GM08714 (cell line): ENCODE data around the gene PGBD5.
"Not testable (repeated sequence)": the region's sequence is repeated elsewhere in the genome, so short reads cannot be mapped to it uniquely, and the experiment has no call there.

Experiments
- H3K4me3 ChIP-seq: fragments of 200-500 bp; sonication (Bioruptor generic); 2 replicates; pipeline ENCODE4 v1.5.1; 2014; ENCODE audit warnings: mild to moderate bottlenecking, low read length, inconsistent platforms
- ZNF274 ChIP-seq: IDR thresholded peaks from 2 replicates; pipeline ENCODE4 v1.6.1; 2012; ENCODE audit warnings: mild to moderate bottlenecking, low read depth, low read length

PGBD5 gene

DNA sequence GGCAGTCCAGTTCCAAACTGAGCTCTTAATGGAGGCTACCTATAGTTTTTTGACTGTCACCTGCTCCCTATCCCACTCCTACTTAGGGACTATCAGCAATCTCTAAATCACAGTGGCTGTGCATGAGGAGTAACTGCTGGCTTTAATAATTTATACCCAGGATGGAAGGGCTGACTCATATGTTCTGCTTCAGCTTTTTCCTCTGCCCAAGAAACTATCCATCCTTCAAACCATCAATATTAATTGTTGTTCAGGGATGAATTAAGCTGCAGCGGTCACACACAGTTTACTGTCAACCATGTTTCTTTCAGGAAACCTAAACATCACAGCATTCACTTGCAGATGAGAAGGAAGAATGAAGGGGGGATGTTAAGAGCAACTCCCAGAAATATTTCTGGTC lies 9.0 kb upstream of the PGBD5 start:
- no peak for TF ChIP-seq ZNF274
- H3K4me3 ChIP-seq = no peak overlapping the region

DNA sequence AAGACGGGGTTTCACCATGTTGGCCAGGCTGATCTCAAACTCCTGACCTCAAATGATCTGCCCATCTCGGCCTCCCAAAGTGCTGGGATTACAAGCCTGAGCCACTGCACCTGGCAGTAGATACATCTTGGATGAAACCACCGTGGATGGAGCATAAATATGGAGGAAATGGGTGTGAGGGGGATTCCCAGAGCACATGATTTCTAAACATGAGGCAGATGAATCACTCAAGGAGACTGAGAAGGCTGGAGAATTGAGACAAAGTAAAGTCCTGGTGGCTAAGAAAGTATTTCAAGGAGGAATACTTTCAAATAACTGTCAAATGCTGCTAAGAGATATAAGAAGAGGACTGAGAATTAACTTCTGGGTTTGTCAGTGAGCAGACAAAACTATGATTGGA lies 5.4 kb upstream of the PGBD5 start:
- TF ChIP-seq ZNF274 = no peak

DNA sequence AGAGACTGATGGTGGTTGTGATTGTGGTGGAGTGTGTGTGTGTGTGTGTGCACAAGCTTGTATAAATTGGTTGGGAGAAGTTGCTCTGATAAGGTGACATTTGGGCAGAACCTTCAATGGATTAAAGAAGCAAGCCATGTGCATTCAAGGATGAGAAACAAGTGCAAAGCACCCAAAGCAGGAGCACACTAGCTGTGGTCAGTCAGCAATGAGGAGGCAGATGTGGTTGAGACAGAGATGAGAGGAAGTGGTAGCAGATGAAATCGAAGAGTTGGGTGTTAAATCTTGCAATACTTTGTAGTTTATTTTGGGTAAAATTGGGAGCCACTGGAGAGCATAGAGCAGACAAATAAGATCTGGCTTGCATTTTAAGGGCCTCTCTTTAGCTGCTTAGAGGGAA lies 4.4 kb upstream of the PGBD5 start:
- no peak for TF ChIP-seq ZNF274
- H3K4me3 ChIP-seq = no peak overlapping the region

More for the DNA sequence above, 5.4 kb upstream of the PGBD5 start:
- no peak overlapping the region for H3K4me3 ChIP-seq

DNA sequence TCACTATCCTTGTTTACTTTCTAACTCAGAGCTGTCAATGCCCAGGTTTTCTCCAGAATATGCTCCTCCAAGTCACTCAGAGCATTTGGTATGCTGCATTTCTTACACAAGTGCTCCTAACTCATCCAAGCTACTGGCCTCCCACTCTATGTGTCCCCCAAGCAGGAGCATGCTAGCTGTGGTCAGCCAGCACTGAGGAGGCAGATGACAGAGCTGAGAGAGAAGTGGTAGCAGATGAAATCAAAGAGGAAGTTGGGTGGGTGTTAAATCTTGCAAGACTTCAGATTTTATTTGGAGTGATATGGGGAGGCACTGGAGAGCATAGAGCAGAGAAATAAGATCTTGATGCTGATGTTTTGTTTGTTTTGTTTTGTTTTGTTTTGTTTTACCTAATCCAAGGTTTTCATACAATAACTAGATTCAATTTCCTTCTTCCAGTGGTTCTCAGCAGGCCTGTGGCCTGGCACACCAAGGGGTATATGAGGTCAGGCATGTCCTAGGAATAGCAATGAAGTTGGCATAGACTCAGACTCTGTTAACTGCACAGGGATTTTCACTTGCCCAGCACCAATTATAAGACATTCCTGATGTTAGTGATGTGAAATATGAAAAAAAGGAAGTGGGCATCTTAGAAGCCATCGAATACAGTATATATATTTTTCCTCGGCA lies 3.1 kb upstream of the PGBD5 start:
- TF ChIP-seq ZNF274 = no peak
- no peak overlapping the region for H3K4me3 ChIP-seq

DNA sequence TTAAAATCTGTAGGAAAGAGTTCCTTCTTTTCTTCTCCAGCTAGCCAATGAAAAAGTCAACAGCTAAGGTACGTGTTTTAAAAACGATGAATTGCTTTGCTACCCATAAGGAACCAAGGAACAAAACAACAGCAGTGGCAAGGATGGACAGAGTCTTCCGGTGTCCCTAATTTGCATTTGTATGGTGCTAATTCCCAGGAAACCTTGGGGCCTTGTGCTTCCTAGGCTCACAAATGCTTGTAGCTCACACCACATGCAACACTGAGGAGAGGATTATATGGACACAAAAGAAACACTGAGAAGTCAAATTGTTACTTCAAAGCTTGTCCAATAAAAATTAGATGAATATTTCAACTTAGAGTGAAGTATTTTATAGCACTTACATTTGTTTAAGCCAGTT lies 1.8 kb upstream of the PGBD5 start:
- H3K4me3 ChIP-seq = no peak overlapping the region
- no peak for TF ChIP-seq ZNF274

DNA sequence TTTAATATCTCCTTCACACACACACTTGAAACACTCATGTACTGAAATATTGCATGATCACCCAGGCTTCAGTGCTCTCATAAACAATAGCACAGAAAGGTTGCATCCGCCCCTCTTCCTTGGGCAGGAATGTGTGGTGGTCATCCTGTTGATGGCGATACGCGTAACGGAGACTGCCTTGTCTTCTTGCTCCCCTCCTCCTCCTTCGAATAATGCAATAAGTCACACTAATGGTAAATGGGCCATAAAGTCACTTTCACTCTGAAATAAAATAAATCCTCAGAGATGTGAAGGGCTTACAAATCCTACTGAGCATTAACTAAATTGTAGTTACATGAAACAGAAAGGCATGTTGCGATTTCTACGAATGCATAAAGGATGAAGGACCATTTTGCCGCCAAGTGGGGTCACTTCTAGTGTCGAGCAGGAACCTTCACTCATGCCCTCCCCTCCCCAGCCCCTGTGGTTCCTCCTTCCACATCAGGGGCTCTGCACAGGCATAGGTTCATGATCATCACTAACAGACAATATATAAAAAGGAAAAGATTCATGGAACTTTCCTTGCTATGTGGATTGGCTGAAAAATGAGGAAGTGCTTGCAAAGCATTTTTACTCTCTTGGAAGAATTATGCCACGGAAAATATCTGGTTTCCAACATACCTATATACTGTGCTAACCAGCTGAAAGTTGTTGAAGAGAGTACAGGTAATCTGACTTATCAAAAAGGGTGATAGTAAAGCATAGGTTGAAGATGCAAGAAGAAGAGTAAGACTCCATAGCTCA lies 1.2 kb upstream of the PGBD5 start:
- TF ChIP-seq ZNF274 = no peak
- H3K4me3 ChIP-seq = no peak overlapping the region

DNA sequence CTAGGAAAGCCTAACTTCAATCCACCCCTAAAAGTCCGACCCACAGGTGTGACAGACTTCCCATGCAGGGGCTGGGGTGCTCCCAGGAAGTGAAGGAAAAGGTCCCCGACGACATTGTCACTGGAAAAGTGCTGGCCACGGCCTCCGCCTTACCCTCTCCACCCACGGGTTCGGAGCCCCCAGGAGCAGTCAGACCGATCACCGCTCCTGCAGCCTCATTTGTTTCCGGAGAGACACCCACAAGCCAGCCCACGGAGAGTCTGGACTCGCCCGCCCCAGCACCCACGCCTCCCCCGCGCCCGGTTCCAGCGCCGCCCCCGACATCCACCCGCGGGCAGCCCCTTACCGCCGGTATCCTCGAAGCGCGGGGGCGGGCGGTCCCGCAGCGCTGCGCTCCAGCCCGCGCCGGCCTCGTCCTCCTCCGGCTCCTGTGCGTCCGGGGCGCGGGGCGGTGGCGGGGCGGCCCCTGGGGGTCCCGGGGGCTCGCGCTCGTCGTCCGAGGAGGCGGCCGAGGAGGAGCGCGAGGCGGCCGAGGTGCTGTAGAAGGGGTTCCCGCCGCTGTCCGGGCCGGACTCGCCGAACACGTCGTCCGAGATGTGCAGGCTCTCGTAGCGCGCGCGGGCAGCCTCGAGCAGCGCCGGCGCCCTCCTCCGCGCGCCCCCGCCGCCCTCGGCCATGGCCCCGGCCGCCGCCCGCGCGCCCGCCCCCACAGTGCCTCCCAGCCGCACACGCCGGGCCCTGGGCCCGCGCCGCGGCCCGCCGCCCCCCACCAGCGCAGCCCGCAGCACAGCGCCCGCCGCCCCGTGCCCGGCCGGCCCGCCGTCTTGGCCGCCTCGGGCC lies 660 bp downstream of the PGBD5 start:
- H3K4me3 ChIP-seq = no peak overlapping the region
- no peak for TF ChIP-seq ZNF274

DNA sequence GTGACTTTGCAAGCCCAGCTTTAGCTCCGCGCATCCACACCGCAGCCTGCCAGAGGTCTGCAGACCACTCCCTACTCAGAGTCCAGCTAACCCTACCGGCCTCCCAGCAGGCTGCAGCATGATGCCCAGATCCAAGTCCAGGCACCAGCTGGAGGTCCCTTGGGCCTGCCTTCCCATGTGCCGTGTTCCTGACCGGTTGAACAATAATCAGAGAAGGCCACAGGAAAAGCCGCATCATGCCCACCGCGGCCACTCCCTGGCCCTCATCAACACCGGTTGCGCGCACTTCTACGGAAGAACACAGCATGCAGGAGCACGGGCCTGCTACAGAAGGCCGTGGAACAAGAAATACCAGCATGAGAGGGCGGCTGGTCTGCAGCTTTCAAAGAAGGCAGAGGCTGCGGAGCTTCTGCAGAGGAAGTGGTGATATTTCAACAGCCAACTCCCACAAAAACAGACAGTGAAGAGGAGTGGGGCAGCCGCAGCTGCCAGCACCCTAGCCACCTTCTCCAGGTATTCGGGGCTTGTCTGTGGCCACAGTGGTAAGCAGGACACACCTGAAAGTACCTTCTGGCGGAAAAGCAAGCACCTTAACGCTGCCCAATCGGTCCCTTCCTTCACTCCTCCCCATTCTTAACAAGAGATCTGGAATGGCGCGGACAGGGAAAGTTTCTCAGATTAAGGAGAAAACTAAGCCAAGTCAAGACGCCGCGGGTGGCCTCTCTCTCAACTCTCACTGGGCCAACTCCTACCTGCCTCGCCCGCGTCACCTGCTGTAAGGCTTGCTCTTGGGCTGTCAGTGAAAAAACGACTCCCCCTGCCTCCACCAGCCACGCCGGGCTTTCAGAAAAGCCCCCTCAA lies 1.5 kb downstream of the PGBD5 start:
- TF ChIP-seq ZNF274 = no peak
- H3K4me3 ChIP-seq = no peak overlapping the region

DNA sequence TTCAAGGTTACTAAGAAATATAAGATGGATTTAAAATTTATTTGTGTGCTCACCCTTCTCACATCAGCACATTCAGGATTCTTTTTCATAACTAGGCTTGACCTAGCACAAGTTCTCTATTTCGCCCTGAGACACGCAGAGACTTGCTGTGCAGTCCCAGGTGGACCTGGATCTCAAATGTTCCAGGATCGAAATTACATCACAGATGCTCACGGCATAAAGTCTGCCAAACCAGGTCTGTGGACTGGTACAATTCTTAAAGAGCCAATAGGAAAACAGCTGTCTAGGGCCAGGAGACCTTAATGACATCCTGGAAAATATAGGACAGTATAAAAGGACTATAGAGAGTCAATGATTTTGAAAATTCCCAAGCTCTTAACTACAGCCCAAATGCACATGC lies 2.2 kb downstream of the PGBD5 start:
- no peak for TF ChIP-seq ZNF274
- H3K4me3 ChIP-seq = no peak overlapping the region

DNA sequence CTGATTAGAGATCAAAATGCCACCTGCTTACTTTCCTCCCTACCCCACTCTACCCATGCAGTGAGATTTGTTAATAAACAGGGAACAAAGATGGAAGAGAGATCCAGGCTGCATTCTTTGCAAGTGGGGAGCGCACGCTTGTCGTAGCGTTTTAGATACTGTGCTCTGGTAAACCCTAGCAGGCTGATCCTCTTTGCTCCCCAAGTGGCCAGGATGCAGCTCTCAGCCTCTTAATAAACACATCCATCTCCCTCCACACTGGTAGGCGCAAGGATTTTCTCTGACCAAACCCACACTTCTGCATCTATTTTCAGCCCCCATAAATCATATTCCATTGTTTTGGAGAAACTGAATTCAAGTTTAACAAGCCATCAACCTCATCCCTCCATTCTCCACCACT lies 2.9 kb downstream of the PGBD5 start:
- TF ChIP-seq ZNF274 = no peak
- no peak overlapping the region for H3K4me3 ChIP-seq

DNA sequence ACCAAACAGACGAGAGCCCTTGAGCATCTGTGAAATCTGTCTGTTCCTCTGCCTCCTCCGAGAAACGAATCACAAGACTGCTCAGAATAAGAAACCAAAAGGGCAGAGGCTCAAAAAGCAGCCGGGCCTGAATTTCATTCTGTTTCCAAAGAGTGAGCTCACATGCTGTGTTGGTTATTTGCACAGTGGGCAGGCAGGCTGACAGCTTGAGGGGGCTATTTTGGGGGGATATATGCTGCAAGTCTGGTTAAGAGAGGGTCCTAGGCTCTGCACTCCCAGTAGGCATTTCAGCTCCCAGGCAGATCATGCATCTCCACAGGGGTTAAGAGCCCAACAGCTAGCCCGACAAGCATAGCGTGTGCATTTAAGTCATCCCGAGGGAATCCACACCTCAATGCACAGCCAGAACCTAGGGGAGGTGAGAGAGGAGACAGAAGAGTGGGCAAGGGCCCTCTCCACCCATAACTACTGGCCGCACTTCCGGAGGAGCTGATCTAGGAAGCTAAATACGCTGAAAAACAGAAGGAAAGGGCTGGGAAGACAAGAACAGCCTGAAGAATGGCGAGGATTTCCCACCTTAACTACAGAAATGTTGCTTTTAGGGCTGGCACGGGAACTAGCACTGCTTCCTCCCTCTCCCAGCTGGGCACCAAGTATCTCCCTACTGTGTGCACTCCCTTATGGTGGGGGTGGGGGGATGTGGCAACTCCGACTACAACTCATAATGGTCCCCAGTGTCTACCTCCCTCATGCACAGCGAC lies 3.7 kb downstream of the PGBD5 start:
- no peak for TF ChIP-seq ZNF274
- no peak overlapping the region for H3K4me3 ChIP-seq

DNA sequence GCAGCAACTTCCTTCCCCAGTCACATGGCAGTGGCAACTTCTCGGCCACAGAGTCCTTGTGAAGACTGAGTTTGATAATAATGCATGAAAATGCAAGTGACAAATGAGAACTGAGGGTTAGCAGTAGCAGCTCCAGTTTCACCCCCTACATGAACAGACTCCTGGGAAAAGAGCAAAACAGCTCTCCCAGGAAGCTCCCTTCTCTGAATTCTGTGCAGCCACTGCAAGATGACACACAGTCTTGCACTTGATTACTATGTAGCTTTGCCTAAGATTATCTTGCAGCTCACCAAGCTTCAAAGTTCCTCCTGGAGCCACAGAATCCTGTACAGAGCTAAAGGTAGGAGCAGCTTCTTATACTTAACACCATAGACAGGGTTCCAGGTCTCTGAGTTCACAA lies 4.7 kb downstream of the PGBD5 start:
- no peak for TF ChIP-seq ZNF274
- H3K4me3 ChIP-seq = no peak overlapping the region

DNA sequence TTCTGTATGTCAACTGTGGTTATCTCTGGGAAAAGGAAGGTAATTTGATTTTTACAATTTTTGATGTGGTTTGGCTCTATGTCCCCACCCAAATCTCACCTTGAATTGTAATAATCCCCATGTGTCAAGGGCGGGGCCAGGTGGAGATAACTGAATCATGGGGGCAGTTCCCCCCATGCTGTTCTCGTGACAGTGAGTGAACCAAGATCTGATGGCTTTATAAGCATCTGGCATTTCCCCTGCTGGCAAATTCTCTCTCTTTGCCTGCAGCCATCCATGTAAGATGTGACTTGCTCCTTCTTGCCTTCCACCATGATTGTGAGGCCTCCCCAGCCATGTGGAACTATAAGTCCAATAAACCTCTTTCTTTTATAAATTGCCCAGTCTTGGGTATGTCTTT lies 5.8 kb downstream of the PGBD5 start:
- not testable (repeated sequence) for H3K4me3 ChIP-seq
